SK-N-MC (cell line): ENCODE data around the gene BCAR3.

Experiments
- DNase-seq: peaks from one replicate; pipeline ENCODE4 v3.0.0-alpha.2; 2011; ENCODE audit warnings: low read depth, low spot score
- H3K27ac ChIP-seq: fragments of 200-600 bp; sonication (generic); 2 replicates; pipeline ENCODE4 v1.5.1; 2016; ENCODE audit warnings: mixed run types
- H3K36me3 ChIP-seq: fragments of 200-600 bp; sonication (generic); 2 replicates; pipeline ENCODE4 v1.6.1; 2017; ENCODE audit warnings: antibody characterized with exemption, low read length, mixed read lengths; ENCODE audit not compliant: insufficient read depth
- H3K4me3 ChIP-seq: fragments of 200-600 bp; sonication (generic); 2 replicates; pipeline ENCODE4 v1.5.1; 2016
- H3K9ac ChIP-seq: fragments of 200-600 bp; sonication (generic); 2 replicates; pipeline ENCODE4 v1.8.0; 2017; ENCODE audit warnings: mixed run types, mixed read lengths; ENCODE audit not compliant: insufficient read length
- H3K9me3 ChIP-seq: fragments of 200-600 bp; sonication (generic); 2 replicates; pipeline ENCODE4 v1.6.1; 2017; ENCODE audit warnings: low read depth, mild to moderate bottlenecking, antibody characterized with exemption, low read length, moderate library complexity, mixed read lengths
- EZH2 ChIP-seq: fragments of 200-600 bp; sonication (generic); IDR thresholded peaks from one replicate; pipeline ENCODE4 v1.6.1; 2017; ENCODE audit warnings: antibody characterized with exemption
- FOXP2 ChIP-seq: optimal IDR thresholded peaks from 2 replicates; pipeline ENCODE3; 2011; ENCODE audit warnings: mild to moderate bottlenecking, moderate library complexity; ENCODE audit not compliant: insufficient read depth; ENCODE audit errors: extremely low read length, control extremely low read depth
- POLR2AphosphoS5 ChIP-seq: IDR thresholded peaks from 2 replicates; pipeline ENCODE4 v1.6.1; 2012; ENCODE audit warnings: mild to moderate bottlenecking, low read depth, low read length, borderline replicate concordance

Gene BCAR3

DNA sequence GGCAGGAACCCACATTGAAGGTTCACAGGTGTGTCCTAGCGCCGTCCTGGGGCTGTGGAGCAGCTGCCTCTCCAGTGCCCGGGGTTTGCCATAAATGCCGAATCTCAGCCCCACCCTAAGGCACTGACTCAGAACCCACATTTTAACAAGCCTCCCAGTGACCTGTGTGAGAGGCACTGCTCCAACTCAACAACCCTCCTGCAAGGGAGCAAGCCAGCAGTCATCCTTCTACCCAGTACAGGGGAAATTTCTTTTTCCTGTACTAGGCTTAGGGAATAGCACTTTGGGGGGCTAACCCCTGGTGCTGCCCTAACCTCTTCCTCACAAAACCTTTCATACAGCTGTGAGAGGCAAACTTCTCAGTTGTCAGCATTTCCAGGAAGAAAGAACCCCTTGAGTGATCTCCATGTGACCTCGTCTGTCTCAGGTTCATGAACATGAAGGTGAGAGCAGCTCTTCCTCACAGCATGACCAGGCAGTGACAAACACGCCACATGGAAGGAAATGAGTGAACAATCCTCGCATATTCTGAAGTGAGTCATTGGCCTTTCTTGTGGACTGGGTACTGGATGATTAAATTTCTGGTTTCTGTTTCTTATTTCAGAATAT, 11.4 kb upstream of the BCAR3 start:
- TF ChIP-seq EZH2 (no peak), POLR2AphosphoS5 (no peak), FOXP2 (no peak)
- no peak for DNase-seq
- H3K27ac ChIP-seq, result no peak overlapping the region

DNA sequence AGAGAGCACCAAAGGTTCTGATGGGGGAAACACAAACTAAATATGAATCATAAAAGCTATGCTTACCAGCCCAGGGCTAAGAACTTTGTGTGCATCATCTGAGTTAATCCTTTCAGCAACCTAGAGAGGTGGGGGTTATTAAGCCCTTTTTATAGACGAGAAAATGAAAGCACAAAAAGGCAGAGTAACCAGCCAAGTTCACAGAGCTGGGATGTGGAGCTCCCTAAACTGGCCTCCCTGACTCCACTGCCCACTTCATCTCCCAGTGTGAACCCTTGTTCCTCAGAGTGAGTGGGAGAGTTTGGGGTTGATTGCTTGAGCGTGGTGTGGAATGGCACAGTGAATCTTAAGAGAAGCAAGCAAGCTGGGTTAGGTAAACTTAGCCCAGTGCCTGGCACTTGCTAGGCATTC, 10.8 kb upstream of the BCAR3 start:
- Histone ChIP-seq H3K4me3 (no peak overlapping the region), H3K36me3 (no peaks in the 10 kb centered on the region), H3K9ac (no peak overlapping the region), H3K9me3 (no peaks in the 10 kb centered on the region), H3K27ac (no peak overlapping the region)
- DNase-seq, result no peak
- TF ChIP-seq POLR2AphosphoS5 (no peak), FOXP2 (no peak), EZH2 (no peak)

More for the DNA sequence above, 11.4 kb upstream of the BCAR3 start:
- Histone ChIP-seq H3K36me3 (no peaks in the 10 kb centered on the region), H3K9ac (no peak overlapping the region), H3K4me3 (no peak overlapping the region), H3K9me3 (no peaks in the 10 kb centered on the region)

- DNase-seq, result no peak
- no peak overlapping the region for H3K4me3 ChIP-seq
- H3K9ac ChIP-seq, result no peak overlapping the region
- no peak for TF ChIP-seq FOXP2
- no peak for TF ChIP-seq POLR2AphosphoS5
- TF ChIP-seq EZH2, result no peak
- H3K36me3 ChIP-seq, result no peaks in the 10 kb centered on the region
- H3K27ac ChIP-seq, result no peak overlapping the region
- no peaks in the 10 kb centered on the region for H3K9me3 ChIP-seq
Observed at GRCh38 chr1:93692026-93692425, 10.4 kb upstream of the BCAR3 start.

- H3K27ac ChIP-seq, result no peak overlapping the region
- H3K36me3 ChIP-seq, result no peaks in the 10 kb centered on the region
- H3K4me3 ChIP-seq, result no peak overlapping the region
Observed at GRCh38 chr1:93690921-93691789, 9.5 kb upstream of the BCAR3 start.

GRCh38 chr1:93690341-93690740, 8.7 kb upstream of the BCAR3 start:
- TF ChIP-seq POLR2AphosphoS5 (no peak), FOXP2 (no peak), EZH2 (no peak)
- no peak overlapping the region for H3K27ac ChIP-seq

More at GRCh38 chr1:93690921-93691789, 9.5 kb upstream of the BCAR3 start:
- Histone ChIP-seq H3K9me3 (no peaks in the 10 kb centered on the region), H3K9ac (no peak overlapping the region)
- TF ChIP-seq POLR2AphosphoS5, result no peak
- TF ChIP-seq FOXP2, result no peak
- TF ChIP-seq EZH2, result no peak
- DNase-seq, result no peak

GRCh38 chr1:93689521-93690223, 8.0 kb upstream of the BCAR3 start:
- no peak for DNase-seq
- no peaks in the 10 kb centered on the region for H3K36me3 ChIP-seq
- no peak for TF ChIP-seq EZH2
- no peak for TF ChIP-seq FOXP2
- TF ChIP-seq POLR2AphosphoS5, result no peak
- no peaks in the 10 kb centered on the region for H3K9me3 ChIP-seq
- H3K27ac ChIP-seq, result no peak overlapping the region
- no peak overlapping the region for H3K4me3 ChIP-seq
- H3K9ac ChIP-seq, result no peak overlapping the region

More at GRCh38 chr1:93690341-93690740, 8.7 kb upstream of the BCAR3 start:
- no peaks in the 10 kb centered on the region for H3K9me3 ChIP-seq
- no peak overlapping the region for H3K4me3 ChIP-seq
- DNase-seq, result no peak
- H3K9ac ChIP-seq, result no peak overlapping the region
- H3K36me3 ChIP-seq, result no peaks in the 10 kb centered on the region

- Histone ChIP-seq H3K4me3 (no peak overlapping the region), H3K9me3 (no peaks in the 10 kb centered on the region), H3K9ac (no peak overlapping the region), H3K36me3 (no peaks in the 10 kb centered on the region), H3K27ac (no peak overlapping the region)
- TF ChIP-seq EZH2 (no peak), POLR2AphosphoS5 (no peak), FOXP2 (no peak)
- DNase-seq, result no peak
Observed at GRCh38 chr1:93687542-93687941, 5.9 kb upstream of the BCAR3 start.
